Measurements from ENCODE around the gene HLA-DQA1. TPM values are rescaled to one million over a fixed set of nuclear protein-coding genes. Genes with fewer than 3 reads are reported as not detected.
"Not testable (repeated sequence)": the region's sequence is repeated elsewhere in the genome, so short reads cannot be mapped to it uniquely, and the experiment has no call there.

The HLA-DQA1 gene
- total RNA-seq, 1 donor from 2014 or later = 4.9 TPM

DNA sequence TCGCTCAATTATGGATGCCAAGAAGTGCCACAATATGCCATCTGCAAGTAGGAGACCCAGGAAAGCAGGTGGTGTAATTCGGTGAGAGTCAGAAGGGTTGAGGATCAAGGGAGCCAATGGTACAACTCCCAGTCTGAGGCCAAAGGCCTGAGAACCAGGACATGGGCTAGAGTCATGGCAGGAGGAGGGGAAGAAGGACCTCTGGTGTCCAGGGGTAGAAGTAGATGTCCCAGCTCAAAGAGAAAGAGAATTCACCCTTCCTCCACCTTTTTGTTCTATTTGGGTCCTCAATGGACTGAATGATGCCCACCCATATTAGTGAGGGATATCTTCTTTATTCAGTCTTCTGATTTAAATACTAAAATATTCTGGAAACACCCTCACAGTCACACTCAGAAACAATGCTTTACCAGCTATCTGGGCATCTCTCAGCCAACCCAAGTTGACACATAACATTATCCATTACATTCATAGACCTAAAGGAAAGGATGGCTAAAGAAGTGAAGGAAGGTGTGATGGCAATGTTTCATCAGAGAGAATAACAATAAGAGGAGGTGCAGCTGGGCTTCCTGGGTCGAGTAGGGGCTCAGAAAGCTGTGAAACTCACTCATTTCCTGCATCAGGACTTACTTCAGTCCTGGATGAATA is 21.2 kb upstream of the HLA-DQA1 start:
- ATAC-seq (no peak), DNase-seq (no peak)
- intact Hi-C loops (cut with micrococcal nuclease) = no loop called here

DNA sequence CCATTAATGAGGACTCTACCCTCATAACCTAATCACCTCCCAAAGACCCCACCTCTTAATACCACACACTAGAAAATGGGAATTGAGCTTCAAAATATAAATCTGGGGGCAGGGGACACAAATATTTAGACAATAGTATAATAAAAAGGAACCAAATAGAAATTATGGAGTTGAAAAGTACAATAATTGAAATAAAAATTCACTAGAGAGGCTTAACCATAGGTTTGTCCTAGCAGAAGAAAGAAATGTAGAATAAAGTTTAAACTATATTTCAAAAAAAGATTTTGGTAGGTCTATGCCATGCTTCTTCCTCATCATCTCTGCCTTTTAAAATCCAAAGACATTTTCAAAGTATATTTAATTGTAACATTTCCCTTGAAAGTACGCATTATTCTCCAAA is 19.5 kb upstream of the HLA-DQA1 start:
- no peak for ATAC-seq
- no peak for DNase-seq
- intact Hi-C loops (cut with micrococcal nuclease) = no loop called here

DNA sequence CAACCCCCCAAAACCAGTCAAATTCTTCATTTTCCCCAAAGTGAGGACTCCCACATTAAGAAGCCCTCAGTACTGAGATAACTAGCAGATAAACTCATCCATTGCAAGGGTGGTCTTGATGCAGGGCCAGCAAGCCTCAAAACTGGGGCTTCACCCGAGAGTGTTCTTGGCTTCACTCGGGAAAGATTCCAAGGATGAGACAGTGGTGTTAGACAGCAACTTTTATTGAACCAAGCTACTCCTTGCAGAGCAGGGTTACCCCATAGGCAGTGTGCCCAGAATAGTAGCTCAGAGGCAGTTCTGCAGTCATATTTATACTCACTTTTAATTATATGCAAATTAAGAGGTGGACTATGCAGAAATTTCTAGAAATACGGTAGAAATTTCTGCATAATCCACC is 15.8 kb upstream of the HLA-DQA1 start:
- intact Hi-C loops (cut with micrococcal nuclease) = no loop called here
- DNase-seq = no peak
- ATAC-seq = no peak

DNA sequence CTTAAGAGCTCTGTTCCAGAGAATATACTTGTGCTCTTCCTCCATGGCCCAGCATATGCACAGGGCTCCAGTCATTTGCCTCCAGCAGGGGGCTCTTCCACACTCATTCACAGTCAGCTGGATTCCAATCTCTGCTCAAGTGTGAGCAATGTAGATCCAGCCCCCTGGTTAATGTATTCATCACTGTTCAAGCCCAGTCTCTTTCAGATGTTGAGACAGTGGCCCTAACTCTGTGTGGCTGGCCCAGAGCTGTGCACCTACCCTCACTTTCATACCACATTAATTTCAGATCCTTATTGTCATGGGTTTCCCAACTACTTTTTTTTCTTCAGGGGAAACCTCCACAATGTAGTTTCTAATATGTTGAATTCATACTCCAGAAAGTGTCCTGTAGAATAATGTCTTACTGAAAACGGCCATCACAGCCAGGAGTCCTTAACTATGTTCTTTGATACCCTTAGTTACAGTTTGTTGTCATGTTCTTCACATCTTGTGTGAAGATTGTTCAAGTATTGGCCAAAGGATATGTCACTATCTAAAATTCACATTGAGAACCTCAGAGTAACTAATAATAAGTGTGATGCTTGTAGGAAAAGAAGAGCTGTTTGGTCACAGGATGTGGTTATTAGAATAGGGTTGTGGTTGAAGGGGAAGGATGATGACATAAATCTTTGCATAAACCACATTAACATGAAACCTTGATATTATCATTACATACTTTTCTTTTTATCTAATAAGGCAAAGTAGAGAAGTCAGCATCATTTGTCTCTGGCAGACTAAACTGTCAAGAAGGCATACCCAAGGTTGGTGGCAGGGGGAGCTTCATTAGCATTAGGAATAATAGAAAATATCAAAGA is 14.4 kb upstream of the HLA-DQA1 start:
- intact Hi-C loops (cut with micrococcal nuclease) = no loop called here
- DNase-seq (peak; percentile 26), ATAC-seq (peak; percentile 76)

DNA sequence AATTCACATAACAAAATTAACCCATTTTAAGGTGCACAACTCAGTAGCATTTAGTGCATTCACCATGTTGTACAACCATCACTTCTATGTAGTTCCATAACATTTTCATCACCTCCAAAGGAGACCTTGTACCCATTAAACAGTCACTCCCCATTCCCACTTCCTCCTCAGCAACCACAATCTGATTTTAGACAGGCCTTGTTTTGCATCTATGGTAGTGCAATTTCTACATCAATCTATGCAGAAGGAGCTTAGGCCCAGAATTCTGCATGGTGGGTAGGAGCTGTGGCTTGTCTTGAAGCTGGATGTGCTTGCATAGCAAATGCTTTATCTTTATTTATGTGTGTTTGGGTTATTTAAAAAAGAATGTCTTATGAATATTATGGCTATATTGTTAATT is 13.5 kb upstream of the HLA-DQA1 start:
- intact Hi-C loops (cut with micrococcal nuclease) = no loop called here
- DNase-seq (no peak), ATAC-seq (peak; percentile 27)

DNA sequence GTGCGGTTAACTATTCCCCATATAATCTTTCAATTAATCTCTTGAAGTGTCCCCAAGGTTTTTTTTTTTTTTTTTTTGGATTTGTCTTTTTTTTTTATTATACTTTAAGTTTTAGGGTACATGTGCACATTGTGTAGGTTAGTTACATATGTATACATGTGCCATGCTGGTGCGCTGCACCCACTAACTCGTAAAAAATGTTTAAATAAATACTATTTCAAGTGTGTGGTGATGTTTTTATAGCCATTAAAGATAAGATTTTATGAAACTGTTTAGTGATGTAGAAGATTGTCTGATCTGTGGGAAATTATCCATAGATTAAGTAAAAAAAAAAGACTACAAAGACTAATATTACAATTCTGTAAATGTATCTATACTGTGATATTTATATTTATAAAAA is 12.6 kb upstream of the HLA-DQA1 start:
- no peak for ATAC-seq
- intact Hi-C loops (cut with micrococcal nuclease) = no loop called here
- no peak for DNase-seq

DNA sequence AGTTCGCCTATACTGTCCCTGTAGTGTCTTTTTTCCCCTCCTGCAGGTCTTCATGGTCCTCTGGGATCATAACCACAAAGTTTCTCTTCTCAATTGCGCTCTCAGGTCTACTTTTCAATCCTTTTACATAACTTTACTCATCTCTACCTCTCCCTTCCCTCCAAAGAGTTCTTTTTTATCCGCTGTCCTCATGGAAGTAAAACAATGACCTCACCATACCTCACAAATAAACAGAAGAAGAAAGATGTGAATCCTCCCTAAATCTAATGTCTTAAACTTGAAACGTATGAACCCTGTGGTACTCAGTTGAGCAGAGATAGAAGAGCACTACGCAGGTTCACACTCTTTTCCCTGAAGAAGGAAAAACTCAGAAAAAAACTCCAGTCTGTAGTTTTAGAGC is 12.1 kb upstream of the HLA-DQA1 start:
- DNase-seq (no peak), ATAC-seq (no peak)
- intact Hi-C loops (cut with micrococcal nuclease) = no loop called here

DNA sequence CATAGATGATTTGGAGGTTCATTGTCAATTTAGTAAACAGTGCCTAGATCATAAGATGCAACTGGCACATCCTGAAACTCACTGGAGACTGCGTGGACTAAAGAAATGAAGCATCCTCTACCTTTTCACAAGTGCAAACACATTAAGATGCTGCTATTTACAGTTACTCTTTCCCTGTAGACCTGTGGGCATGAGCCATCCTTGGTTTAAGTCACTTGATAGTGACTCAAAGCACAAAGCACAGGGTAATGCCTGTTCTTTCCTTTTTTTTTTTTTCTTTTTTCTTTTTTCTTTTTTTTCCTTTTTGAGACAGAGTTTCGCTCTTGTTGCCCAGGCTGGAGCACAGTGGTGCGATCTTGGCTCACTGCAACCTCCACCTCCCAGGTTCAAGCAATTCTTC is 10.0 kb upstream of the HLA-DQA1 start:
- DNase-seq (no peak), ATAC-seq (no peak)
- intact Hi-C loops (cut with micrococcal nuclease) = no loop called here

DNA sequence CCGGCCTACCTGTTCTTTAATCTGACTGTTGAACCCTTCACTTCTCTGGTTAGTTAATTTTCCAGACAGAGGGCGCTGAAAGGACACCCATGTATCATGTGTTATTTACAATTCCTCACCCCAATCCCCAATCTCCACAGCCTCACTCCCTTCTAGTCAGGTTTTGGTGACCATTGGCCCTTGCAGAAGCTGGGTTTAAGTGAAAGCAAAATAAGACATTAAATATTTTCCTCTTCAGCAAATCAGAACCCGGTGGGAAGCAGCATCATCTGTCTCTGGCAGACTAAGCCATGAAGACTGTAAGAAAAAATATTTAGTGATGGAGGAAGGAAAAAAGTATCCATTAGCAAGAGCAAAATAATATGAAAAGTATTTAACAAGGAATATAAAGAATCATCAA is 9.4 kb upstream of the HLA-DQA1 start:
- peak; percentile 35 for ATAC-seq
- intact Hi-C loops (cut with micrococcal nuclease) = no loop called here
- DNase-seq = no peak

DNA sequence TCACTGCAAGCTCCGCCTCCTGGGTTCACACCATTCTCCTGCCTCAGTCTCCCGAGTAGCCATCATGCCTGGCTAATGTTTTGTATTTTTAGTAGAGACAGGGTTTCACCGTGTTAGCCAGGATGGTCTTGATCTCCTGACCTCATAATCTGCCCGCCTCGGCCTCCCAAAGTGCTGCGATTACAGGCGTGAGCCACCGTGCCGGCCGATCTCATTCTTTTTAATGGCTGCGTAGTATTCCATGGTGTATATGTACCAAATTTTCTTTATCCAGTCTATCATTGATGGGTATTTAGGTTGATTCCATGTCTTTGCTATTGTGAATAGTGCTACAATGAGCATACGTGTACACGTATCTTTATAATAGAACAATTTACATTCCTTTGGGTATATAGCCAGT is 7.4 kb upstream of the HLA-DQA1 start:
- intact Hi-C loops (cut with micrococcal nuclease); DNase-seq; ATAC-seq: not testable (repeated sequence)

DNA sequence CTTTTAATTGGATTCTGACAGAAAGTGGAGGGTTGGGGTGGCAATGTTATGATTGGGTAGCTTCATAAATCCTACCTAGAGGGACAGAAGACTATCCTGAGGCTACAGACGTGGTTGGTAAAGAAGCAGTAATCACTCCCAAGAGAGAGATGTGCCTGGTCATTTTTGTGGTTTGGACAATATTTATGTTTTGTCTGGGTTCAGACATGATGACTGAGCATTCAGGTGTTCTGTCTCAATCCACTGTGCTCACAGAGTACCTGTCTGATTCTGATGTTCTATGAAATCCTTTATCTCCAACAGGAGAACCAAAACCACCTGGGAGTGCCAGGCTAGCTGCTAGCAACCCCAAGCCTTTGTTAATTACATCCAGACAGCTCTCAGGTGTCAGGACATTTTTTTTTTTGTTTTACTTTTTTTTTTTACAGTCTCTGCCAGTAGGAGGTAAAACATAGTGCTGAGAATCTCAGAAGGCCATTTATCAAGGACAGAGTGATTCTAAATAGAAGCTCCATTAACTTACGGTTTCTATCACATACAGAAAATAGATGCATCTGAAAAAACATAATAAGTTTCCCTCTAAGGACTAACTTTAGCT is 1.6 kb upstream of the HLA-DQA1 start:
- intact Hi-C loops (cut with micrococcal nuclease) = no loop called here
- DNase-seq (no peak), ATAC-seq (no peak)

DNA sequence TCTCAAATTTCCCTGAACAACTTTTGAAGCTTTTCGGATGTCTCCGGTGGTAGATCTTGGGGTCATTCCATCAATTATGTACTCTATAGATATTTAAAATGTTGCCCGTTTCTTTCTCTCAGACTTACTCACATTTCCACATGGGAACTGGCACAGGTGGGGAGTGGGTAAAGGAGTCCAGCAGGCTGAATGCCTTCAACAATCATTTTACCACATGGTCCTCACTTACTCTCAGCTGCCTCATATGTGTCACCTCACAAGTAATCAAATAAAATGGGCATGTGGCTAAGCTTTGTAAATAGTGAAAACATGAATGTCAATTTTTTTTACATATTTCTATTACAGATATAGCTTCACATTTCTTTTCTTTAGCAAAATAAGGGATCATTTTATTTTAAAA is 677 bp downstream of the HLA-DQA1 start:
- DNase-seq = no peak
- intact Hi-C loops (cut with micrococcal nuclease) = no loop called here

DNA sequence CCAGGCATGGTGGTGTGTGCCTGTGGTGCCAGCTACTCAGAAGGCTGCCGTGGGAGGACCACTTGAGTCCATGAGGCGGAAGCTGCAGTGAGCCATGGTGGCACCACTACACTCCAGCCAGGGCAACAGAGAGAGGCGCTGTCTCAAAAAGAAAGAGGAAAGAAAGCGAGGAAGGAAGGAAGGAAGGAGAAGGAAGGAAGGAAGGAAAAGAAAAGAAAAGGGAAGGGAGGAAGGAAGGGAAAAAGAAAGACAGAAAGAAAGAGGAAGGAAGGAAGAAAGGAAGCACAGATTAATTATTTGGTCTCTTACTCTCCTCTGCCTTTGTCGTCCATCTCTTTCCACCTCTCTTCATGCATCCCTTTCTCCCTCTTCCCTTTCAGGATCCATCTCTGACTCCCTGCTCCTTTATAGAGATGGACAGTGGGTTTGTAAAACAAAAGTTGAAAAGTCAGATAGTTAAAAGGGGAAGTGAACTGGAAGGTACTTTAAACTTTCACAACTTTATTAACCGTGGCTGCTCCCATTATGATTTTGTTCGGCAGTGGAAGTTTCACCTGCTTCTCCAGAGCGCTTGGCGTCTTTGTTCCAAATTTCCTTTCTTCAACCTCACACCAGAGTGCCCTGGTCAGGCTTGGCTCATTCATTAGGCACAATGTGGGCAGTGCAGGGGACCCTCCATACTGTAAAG is 1.5 kb downstream of the HLA-DQA1 start:
- DNase-seq = no peak
- intact Hi-C loops (cut with micrococcal nuclease) = no loop called here

More for the DNA sequence above, 677 bp downstream of the HLA-DQA1 start:
- ATAC-seq = no peak

DNA sequence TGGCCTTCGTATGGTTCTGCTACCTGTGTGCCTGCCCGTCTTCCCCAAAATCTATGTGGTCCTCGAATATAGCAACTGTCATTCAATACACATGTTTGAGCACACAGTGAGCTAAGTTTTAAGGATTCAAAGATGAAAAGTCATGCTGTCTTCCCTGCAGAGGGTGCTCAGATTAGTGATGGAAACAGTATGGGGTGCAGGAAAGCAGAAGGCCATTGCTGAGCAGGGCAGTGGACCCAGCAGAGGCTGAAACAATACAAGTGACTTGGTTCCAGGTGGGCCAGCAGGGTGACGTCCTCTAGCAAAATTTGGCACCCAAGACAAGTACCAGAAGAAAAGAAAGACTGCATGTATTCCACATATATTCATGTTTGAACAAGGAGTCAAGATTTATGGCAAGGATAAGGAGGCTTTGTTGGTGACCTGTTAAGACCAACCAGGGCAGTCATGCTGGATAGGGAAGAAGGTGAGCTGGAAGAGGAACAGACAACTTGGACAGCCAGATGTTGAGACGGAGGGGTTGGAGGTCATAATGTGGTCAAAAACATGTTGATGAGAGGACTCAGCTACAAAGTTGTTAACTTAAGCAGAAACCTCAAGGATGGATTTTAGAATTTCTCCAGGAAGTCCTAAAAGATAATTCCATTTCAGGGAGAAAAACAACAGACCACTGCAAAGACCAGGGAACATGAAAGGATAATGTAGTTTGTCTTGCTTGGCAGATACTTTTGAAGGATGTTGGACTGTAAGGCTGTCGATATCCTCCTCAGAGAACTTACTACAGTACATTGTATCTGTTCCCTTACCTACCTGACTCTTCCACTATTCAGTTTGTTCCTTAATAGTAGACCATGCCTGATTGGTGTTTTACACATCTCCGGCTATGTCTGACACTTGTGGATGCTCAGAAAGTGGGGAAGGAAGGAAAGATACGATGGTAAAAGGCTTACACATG is 2.5 kb downstream of the HLA-DQA1 start:
- no peak for DNase-seq
- intact Hi-C loops (cut with micrococcal nuclease) = no loop called here
- no peak for ATAC-seq

More for the DNA sequence above, 1.5 kb downstream of the HLA-DQA1 start:
- no peak for ATAC-seq

DNA sequence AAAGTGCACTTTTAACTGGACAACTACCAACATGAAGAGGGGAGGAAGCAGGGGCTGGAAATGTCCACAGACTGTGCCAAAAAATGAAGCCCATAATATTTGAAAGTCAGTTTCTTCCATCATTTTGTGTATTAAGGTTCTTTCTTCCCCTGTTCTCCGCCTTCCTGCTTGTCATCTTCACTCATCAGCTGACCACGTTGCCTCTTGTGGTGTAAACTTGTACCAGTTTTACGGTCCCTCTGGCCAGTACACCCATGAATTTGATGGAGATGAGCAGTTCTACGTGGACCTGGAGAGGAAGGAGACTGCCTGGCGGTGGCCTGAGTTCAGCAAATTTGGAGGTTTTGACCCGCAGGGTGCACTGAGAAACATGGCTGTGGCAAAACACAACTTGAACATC is 3.9 kb downstream of the HLA-DQA1 start:
- no peak for ATAC-seq
- intact Hi-C loops (cut with micrococcal nuclease) = no loop called here

DNA sequence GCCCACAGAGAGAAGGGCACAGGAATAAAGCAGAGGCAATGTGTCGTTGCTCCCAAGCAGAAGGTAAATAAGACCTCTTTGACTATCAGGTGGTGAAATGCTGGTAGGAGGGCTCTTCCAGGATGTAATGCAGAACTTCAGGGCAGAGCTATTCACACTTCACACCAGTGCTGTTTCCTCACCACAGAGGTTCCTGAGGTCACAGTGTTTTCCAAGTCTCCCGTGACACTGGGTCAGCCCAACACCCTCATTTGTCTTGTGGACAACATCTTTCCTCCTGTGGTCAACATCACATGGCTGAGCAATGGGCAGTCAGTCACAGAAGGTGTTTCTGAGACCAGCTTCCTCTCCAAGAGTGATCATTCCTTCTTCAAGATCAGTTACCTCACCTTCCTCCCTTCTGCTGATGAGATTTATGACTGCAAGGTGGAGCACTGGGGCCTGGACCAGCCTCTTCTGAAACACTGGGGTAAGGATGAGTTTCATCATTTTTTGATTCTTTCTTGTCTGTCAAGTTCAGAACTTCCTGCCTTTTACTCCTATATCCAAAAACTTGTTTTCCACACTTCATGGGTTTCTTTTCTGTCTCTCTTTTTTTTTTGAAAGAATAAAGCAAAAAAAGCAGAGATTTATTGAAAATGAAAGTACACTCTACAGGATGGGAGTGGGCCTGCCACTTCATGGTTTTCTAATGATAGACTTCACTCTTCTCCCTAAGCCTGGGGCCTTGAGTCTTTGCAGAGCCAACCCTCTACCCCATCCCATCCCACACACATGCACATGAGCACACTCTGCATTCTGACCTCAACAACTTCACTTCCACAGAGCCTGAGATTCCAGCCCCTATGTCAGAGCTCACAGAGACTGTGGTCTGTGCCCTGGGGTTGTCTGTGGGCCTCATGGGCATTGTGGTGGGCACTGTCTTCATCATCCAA is 4.8 kb downstream of the HLA-DQA1 start:
- DNase-seq; intact Hi-C loops (cut with micrococcal nuclease); ATAC-seq: not testable (repeated sequence)

More for the DNA sequence above, 3.9 kb downstream of the HLA-DQA1 start:
- DNase-seq = no peak

DNA sequence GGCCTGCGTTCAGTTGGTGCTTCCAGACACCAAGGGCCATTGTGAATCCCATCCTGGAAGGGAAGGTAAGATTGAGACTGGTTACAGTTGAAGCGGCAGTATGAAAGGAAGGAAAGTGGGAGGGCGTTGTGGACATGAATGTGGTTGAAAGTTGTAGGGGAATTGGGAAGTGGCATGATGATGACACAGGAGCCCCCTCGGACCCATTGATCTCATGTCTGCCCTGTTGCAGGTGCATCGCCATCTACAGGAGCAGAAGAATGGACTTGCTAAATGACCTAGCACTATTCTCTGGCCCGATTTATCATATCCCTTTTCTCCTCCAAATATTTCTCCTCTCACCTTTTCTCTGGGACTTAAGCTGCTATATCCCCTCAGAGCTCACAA is 5.5 kb downstream of the HLA-DQA1 start:
- ATAC-seq = no peak
- intact Hi-C loops (cut with micrococcal nuclease) = no loop called here

DNA sequence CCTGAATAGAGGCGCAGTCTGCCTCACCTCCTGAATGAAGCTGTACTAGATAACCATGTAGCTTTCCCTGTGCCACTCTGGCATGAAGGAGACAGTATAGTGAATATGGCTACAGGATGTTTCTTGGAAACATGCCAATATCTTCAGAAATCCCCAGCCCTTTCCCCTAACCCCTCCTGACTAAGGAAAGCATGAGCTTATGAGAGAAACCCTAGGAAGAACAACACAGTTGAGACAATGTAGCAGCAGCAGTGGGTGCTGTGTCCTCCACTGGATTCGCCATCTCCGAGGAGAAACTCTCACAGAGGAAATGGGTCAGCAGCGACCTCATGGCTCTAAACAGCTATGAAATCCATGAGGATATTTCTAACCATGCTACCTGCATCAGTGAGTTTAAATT is 6.7 kb downstream of the HLA-DQA1 start:
- intact Hi-C loops (cut with micrococcal nuclease) = no loop called here
- ATAC-seq = no peak
- no peak for DNase-seq

More for the DNA sequence above, 5.5 kb downstream of the HLA-DQA1 start:
- no peak for DNase-seq

Data from left ventricle myocardium superior (tissue), 1 donor.